ENCODE measurements around the gene MAPK14.
"Not testable (repeated sequence)": the region's sequence is repeated elsewhere in the genome, so short reads cannot be mapped to it uniquely, and the experiment has no call there.

The MAPK14 gene

DNA sequence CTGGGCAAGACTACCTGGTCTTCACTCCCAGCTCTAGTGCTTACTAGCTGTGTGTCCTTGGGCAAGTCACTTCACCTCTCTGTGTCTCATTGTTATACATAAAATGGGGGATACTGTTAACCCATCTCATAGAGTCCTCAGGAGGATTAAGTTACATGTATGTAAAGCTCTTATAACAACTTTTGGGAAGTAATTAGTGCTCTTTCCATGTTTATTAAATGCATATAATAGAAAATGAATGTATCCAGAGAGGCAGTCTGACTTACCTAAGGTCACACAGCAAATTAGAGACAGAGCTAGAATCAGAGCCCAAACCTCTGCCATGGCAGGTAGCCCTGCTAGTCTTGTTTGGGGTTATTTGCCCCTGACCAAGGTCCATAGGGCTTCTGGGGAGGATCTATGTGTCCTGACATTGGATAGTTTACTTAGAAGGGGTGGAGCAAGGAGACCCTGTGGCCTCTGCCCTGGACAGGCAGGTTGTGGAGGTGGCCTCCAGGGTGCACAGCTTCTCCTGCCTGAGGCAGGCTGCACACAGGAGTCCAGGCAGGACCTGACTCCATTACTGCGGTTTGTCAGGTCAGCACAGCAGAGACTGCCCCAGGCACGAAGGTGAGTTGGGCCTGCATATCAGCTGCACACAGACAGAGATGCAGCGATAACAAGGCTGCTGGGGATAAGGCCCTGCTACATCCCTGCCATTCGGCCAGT, 94.3 kb downstream of the MAPK14 start:
- DNase-seq (ENCODE audit: low read depth in 2 of 2), result no peak

DNA sequence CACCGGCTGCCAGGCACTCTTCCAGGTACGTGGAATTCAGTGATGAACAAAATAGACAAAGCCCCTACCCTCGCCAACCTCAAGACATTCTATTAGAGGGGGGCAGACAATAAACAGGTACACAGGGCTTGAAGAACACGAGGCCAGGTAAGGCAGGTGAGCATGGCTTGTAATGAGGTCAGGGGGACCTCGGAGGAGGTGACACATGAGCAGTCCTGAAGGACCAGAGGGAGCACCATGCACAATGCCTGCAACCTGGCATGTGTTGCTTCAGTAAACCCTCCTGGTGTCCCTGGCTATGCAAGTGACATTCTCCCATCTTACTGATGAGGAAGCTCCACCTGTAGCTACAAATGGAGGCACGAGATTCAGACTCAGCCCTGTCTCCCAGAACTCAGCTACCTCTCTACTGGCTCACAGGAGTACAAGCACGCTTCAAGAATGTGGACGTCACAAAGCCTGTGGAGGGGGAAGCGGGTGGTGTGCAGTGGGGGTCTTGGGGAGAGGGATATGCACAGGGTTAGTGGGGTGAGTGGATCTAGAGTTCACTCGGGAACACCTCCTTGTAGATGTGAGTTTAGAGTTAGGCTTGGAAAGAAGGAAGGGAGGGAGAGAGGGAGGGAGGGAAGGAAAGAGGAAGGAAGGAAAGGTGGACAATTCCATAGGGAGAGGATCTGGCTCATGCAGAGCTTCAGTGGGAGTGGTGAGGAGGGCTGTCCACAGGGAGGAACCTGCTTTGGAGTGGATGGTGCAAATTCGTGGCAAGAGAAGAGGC, 95.1 kb downstream of the MAPK14 start:
- no peak for DNase-seq (ENCODE audit: low read depth in 2 of 2)

DNA sequence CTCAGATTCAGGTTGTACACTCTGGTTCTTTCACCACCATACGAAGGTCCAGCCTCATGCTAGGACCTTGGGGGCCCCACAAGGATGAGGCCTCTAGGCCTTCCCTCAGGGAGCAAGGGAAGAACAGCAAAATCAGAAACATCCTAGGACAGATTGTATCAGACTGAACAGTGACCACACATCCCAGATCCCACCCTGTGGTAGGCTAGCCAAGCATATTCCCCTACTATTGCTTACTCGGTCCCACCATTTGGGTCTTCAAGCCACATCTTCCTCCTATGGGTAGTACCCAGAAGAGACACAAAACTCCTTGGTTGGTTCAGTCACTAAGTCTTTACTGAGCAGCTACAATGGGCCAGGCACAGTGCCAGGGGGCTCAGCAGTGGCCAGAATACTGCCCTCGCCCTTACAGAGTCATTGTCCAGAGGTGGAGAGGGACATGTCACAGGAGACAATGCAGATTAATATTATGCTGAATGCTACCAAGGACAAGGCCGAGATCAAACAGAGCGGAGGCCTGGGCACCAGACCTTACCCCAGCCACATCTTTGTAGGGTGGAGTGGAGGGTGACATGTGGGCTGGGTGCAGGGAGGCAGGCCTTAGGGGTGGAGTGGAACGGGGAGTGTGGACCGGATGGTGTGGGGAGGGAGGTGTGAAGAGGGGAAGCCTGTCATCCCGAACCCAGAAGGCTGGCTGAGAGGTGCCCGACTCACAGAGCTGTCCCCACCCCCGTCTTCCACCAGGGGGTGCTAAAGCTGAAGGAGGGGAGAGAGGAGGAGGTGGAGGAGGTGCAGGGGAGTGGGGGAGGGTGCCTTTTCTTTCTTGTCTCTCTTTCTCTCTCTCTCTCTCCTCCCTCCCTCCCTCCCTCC, 95.9 kb downstream of the MAPK14 start:
- DNase-seq (ENCODE audit: low read depth in 2 of 2), result peak; percentile 86 to 90

DNA sequence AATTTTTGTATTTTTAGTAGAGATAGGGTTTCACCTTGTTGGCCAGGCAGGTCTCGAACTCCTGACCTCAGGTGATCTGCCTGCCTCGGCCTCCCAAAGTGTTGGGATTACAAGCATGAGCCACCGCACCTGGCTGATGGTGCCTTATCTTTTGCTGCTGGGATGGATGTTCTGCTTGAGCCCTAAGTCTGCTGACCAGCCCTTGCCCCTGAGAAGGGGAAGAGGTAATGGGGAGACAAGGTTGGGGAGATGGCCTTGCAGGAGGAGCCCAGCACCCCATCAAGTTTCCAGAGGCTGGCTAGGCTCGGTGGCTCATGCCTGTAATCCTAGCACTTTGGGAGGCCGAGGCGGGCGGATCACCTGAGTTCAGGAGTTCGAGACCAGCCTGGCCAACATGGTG, 96.7 kb downstream of the MAPK14 start:
- DNase-seq (ENCODE audit: low read depth in 2 of 2), result not testable (repeated sequence)

DNA sequence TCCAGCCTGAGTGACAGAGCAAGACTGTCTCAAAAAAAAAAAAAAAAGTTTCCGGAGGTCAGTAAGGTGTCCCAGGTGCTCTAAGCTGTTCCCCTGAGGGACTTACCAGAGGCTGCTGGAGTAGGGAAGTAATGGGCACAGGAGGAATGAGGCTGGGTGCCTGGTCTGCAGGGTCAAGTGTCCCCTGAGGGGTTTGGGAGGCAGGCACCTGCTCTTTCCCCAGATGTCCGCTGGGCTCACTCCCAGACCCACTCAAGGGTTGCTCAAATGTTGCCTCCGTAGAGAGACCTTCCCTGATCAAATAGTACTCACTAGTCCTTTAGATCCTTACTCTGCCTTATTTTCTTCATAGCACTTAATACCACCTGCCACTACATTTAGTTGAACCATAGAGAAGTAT, 97.3 kb downstream of the MAPK14 start:
- no peak for DNase-seq (ENCODE audit: low read depth in 2 of 2)

DNA sequence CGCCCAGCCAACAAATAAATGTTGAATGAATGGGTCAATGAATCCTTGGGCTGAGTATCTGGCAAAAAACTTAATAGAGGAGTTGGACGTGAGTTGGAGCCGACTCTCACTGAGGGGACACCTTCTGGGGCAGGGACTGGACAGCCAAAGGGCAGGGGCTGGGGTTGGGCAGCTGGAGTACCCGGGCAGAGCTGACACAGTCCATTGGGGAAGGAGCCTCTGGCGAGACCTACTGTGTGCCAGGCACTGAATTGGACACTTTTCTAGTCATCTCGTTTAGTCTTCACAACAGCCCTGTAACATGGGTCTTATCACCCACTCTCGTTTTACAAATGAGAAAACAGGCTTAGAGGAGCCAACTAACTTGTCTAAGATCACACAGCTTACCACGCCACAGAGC, 98.0 kb downstream of the MAPK14 start:
- DNase-seq (ENCODE audit: low read depth in 2 of 2), result no peak

DNA sequence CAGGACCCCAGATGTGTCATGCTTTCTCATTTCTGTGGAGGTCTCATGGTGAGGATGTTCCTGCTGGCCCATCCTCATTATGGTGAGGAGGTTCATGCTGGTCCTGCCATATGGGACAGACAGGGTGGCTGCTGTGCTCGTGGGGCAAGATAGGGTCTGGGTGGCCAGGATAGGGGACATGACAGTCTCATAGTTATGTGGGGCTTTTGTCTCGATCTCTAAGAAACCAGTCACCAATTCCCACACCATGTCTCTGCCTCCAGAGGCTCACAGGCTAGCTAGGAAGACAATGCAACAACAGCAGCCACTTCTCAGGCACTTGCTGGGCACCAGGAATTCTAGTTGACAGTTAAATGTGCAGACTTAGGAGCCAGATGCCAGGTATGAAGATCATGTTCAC, 98.5 kb downstream of the MAPK14 start:
- DNase-seq (ENCODE audit: low read depth in 2 of 2), result no peak

DNA sequence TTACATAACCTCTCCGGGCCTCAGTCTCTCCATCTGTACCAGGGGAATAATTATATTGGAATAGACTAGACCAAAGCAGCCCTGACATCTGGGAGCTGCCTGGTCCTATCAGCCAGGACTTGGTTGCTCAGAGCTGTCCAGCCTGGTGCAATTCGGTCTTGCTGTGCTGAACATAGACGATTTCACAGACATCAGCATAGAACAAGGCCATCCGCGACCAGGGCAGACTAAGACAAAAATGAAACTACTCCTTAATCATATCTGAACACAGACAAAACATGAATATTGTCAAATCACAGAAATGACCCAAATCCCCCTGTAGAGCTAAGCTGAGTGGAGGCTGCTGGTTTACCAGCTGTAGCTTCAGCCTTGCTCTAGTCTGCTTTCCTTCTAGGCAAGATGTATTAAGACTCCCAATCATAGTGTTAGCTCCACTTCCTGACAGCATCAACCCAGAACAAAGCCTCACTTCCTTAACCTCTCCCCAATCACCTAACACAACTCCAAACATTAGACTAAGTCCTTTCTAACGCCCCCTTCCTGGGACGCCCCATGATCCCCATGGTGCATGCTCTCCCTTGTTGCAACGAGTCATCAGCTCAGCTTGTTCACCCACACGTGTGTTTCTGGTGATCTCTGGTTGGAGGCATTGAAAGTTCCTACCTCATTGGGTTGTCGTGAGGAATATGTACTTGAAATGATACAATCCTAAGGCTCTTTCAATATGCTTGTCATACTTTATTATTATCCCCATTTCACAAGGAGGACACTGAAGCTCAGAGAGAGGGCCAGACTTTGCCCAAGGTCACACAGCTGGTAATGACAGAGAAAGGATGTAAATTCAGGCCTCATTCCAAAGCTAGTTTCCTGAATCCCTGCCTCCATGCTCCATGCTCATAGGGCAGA, 99.2 kb downstream of the MAPK14 start:
- DNase-seq (ENCODE audit: low read depth in 2 of 2), result no peak

DNA sequence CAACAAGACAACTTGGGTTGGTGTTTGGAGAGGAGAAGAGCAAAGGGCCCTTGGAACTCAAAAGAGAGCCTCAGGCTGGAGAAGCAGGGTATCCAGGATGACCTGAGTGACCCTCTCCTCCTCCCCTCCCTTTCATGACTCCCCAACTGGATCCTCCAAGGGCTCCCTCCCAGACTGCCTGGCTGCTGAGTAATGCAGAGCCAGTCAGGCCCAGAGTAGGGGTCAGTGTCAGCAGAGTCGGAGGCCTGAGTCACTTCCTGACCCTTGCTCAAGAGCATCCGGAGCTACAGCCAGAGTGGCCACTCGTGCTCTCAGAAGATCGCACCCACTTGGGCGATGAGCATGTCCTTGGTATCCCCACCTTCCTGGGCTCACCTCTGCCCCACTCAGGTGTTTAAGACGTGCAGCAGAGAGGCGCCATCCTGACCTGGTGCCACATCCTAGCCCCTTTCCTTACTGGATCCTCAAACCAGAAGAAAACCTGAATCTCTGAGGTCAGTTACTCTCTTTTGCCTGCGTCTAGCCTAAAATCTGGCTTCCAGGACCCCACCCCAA, 99.9 kb downstream of the MAPK14 start:
- DNase-seq (ENCODE audit: low read depth in 2 of 2), result no peak

DNA sequence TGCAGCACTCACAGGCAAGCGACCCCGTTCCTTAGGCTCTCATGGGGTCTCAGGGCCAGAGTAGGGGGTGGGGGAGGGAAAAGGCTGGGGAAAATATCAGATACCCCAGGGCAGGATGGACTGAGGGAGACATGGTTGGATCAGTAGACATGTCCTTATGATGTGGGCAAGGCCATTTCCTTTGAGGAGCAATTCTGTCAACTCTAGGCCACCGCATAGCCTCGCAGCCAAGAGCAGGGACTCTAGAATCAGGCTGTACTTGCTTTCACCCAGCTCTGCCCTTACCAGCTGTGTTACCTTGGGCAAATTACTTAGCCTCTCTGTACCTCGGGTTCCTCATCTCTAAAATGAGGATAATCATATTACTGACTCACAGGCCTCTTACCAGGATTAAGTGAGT, 100.5 kb downstream of the MAPK14 start:
- DNase-seq (ENCODE audit: low read depth in 2 of 2), result no peak

DNA sequence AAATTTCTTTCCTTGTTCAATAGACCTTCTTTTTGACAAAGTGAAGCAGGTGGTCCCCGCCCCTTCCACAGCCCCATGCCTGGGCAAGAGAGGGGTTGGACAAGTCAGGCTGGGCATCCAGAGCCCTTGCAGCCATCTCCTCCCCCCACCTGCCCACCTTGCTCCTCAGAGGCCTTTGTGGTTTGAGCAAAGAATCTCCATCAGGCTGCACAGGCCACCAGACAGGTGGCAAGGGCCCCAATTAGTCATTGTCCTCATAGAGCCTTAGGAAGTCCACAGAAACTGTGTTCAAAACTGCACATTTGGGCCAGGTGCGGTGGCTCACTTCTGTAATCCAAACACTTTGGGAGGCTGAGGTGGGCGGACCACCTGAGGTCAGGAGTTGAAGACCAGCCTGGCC, 101.2 kb downstream of the MAPK14 start:
- DNase-seq (ENCODE audit: low read depth in 2 of 2), result no peak

DNA sequence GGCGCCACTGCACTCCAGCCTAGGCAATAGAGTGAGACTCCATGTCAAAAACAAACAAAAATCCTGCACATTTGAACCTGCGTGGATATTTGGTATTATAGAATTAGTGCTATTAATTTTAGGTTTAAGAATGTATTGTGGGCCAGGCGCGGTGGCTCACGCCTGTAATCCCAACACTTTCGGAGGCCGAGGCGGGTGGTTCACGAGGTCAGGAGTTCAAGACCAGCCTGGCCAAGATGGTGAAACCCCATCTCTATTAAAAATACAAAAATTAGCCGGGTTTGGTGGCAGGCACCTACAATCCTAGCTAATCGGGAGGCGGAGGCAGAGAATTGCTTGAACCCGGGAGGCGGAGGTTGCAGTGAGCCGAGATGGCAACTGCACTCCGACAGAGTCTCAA, 101.7 kb downstream of the MAPK14 start:
- DNase-seq (ENCODE audit: low read depth in 2 of 2), result not testable (repeated sequence)

DNA sequence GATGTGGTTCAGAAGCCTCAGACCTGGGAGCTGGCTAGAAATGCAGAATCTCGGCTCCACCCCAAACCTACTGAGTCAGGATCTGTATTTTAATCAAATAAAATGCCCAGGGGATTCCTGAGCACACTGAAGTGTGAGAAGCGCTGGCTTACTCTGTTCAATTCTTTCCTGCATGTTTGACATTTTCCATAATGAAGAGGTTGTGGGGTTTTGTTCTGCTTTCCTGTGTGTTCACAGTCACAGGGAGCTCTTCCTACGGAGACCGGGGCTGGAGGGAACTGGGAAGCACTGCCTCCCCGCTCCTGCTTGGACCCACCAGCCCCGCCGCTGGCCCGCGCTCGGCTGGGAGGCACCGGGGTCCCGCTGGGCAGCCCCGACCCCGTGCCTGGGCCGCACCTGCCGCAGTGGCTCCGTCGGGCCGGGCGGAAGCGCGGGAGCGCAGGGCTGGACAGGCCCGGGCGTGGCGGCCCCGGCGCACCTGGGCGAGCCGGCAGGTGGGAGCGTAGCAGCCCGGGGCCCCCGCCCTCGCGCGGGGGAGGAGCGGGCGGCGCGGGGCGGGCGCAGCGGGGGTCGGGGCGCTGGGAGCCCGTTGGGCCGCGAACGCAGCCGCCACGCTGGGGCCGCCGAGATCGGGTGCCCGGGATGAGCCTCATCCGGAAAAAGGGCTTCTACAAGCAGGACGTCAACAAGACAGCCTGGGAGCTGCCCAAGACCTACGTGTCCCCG, 102.5 kb downstream of the MAPK14 start, which contains the start of gene MAPK13:
MAPK13 (plus strand) TSS at position 573 of the 726 bp plus-strand sequence; CDS start at position 643, 70 bp downstream.
- no peak for DNase-seq (ENCODE audit: low read depth in 2 of 2)

DNA sequence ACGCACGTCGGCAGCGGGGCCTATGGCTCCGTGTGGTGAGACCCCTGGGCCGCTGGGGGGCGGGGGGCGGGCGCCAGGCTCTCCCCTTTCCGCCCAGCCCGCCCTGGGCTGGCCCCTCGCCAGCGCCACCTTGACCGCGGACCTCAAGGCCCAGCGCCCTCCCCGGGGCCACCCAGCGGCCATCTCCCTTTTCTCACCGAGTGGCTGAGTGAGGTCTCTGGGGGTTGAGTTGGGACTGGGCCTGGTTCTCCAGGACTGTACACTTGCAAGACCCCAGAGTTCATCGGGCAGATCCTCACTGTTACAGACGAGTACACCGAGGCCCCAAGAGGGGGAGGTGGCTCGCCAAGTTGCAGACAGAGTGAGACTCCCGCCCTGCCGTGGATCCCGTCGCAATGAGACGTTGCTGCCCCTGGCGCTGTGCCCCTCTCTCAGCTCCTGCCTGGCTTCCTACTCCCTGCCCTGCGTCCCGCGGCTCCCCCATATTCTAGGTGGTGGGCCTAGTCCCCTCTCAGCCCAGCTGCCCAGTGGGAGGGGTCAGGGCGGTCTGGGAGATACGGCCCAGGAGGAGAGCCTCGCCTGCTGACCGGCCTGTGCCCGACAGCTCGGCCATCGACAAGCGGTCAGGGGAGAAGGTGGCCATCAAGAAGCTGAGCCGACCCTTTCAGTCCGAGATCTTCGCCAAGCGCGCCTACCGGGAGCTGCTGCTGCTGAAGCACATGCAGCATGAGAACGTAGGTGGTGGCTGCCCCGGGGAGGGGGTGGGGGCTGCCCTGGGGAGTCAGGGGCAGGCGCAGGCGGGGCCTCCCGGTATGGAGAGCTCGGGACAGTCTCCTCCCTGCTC, 103.3 kb downstream of the MAPK14 start:
- DNase-seq (ENCODE audit: low read depth in 2 of 2), result peak; percentile 55 to 65

DNA sequence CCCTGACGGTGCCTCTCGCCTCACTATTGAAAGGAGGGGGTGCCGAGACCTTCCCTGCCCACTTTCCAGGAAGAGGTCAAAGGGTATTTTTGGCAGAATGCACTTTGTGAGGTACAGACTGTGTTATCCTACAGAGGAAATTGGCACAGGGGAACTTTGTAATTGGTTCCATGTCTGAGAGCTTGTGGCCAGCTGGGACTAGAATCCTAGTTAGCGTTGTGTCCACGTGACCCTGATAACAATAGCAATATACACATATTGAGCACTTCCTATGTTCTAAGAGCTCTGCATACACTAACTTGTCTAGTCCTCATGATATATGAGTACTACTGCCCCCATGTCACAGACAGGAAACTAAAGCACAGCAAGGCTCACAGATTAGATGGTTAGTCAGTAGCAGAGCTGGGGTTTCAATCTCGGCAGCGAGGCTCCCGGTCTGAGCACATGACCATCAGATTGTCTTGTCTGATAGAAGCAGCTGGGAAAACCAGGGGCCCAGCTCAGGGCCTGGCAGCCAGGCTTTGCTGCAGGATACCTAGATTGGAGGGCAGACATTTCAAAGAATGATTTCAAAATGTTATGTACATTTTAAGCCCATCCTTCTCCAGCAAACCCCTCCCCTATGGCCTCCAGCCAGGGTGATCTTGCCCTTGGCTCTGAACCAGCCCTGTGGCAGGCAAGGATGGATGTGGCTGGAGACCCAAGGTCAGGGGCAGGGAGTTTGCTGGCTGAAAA, 104.1 kb downstream of the MAPK14 start:
- peak; percentile 52 to 54 for DNase-seq (ENCODE audit: low read depth in 2 of 2)

DNA sequence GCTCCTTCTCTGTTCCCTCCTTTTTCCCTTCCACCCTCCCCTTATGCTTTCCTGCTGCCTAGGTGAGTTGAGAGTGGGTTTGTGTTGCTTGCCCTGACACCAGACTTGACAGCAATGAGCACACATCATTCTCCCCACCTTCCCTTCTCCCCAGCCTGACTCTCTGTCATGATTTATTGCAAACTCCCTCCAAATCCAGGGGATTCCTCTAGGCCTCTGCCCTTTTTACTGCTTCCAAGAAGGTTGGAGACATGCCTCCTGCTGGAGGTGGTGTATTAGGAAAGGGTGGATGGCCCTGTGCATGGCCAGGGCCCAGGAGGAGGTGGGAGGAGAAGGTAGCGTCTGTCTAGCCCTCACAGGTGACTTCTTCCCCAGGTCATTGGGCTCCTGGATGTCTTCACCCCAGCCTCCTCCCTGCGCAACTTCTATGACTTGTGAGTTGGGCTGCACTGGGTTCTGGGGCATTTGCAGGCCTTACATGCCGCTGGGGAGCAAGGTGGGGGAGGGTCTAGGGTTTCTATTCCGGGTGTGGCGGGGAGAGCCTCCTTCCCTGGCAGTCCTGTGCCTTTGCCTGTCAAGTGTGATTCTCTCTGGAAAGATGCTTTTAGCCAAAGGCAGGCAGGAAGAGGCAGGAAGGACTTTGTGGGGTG, 104.8 kb downstream of the MAPK14 start:
- no peak for DNase-seq (ENCODE audit: low read depth in 2 of 2)

DNA sequence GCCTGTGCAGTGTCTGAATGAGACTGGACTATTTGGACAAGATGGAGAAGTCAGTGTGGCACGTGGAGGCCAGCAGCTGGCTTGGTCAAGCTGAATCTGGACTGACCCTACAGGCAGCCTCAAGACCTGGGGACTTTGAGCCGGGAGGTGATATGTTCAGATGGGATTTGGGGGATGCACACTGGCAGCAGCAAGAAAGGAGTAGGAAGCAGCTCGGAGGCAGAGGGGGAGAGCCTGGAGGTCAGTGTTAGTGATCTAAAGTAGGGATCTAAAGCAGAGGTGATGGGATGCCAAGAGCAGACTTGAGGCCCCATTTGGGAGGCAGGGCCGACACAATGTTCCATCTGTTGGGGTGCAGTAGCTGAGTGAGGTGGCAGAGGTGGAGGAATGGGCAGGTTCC, 105.5 kb downstream of the MAPK14 start:
- no peak for DNase-seq (ENCODE audit: low read depth in 2 of 2)

DNA sequence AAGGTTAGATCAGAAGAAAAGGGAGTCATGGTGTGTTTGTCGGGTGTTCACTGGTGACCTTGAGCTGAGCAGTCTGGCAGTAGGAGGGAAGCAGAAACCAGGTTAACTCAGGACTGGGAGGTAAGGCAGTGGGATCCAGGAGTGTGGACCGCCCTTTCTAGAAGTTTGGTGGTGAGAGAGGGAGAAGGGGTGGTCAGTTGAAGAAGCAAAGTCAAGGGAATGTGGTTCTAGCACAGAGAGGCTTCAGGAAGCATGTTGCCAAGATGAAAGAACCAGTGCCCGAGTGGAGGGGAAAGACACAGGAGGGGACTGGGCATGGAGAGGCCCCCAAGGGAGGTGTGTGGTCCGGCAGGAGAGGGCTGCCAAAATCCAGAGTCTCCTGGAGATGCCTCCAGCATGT, 106.3 kb downstream of the MAPK14 start:
- no peak for DNase-seq (ENCODE audit: low read depth in 2 of 2)
